ENCODE measurements around the gene PPM1G. TPM values are rescaled to one million over a fixed set of nuclear protein-coding genes. Genes with fewer than 3 reads are reported as not detected.

The PPM1G gene
- total RNA-seq, result 66.2 and 153 TPM in 2 replicates

GRCh38 chr2:27409321-27410073 is at the start of gene PPM1G:
Gene PPM1G (minus strand): TSS chr2:27409591. CDS start chr2:27409422, 169 bp downstream.

GRCh38 chr2:27441958-27442919 is 32.8 kb upstream of the PPM1G start, which contains the start of gene KRTCAP3:
Gene KRTCAP3 (plus strand): TSS chr2:27442381. CDS start chr2:27442413, 32 bp downstream.

GRCh38 chr2:27428213-27428977 is 19.0 kb upstream of the PPM1G start, which contains the start of gene NRBP1:
Gene NRBP1 (plus strand): TSS chr2:27428631. CDS start chr2:27433274, 4,643 bp downstream.

GRCh38 chr2:27380626-27381545 is 28.5 kb downstream of the PPM1G start, which contains the start of gene ZNF513:
Gene ZNF513 (minus strand): TSS chr2:27380734. CDS start chr2:27380526, 208 bp downstream.

GRCh38 chr2:27370026-27370815 is 39.2 kb downstream of the PPM1G start, which contains the start of the genes EIF2B4 and SNX17:
Gene EIF2B4 (minus strand): TSS chr2:27370338. CDS start chr2:27370314, 24 bp downstream.
Gene SNX17 (plus strand): TSS chr2:27370616. CDS start chr2:27370744, 128 bp downstream.

GRCh38 chr2:27356382-27357181 is 52.8 kb downstream of the PPM1G start, which contains the start of gene GTF3C2:
Gene GTF3C2 (minus strand): TSS chr2:27356764. CDS start chr2:27343554, 13,210 bp downstream.

Other genes starting within 250 kb of the PPM1G start
- 164 and 249 TPM in 2 replicates for gene ATRAID, start 197.6 kb downstream of the PPM1G start, total RNA-seq
- gene SLC5A6, start 197.3 kb downstream of the PPM1G start, total RNA-seq, result 28.4 and 63.9 TPM in 2 replicates
- 66.8 and 124 TPM in 2 replicates for gene CAD, start 192.2 kb downstream of the PPM1G start, total RNA-seq
- under 0.01 TPM in 1 of 2 replicates, not detected in the other for gene SLC30A3, start 146.5 kb downstream of the PPM1G start, total RNA-seq
- not detected in 2 replicates for gene DNAJC5G, start 134.2 kb downstream of the PPM1G start, total RNA-seq
- gene TRIM54, start 127.2 kb downstream of the PPM1G start, total RNA-seq, result not detected in 2 replicates
- gene UCN, start 101.1 kb downstream of the PPM1G start, total RNA-seq, result 0.65 and 0.76 TPM in 2 replicates
- 79.0 and 79.9 TPM in 2 replicates for gene MPV17, start 86.5 kb downstream of the PPM1G start, total RNA-seq
- gene GTF3C2, start 52.8 kb downstream of the PPM1G start, total RNA-seq, result 44.4 and 49.5 TPM in 2 replicates
- gene EIF2B4, start 39.3 kb downstream of the PPM1G start, total RNA-seq, result 27.0 and 33.4 TPM in 2 replicates
- gene SNX17, start 39.0 kb downstream of the PPM1G start, total RNA-seq, result 148 and 150 TPM in 2 replicates
- gene ZNF513, start 28.9 kb downstream of the PPM1G start, total RNA-seq, result 6.7 and 12.9 TPM in 2 replicates
- 81.2 and 88.4 TPM in 2 replicates for gene NRBP1, start 19.0 kb upstream of the PPM1G start, total RNA-seq
- gene KRTCAP3, start 32.8 kb upstream of the PPM1G start, total RNA-seq, result 0.49 and 8.9 TPM in 2 replicates
- gene IFT172, start 80.2 kb upstream of the PPM1G start, total RNA-seq, result 14.7 and 19.4 TPM in 2 replicates
- gene FNDC4, start 85.6 kb upstream of the PPM1G start, total RNA-seq, result 18.6 and 35.9 TPM in 2 replicates
- gene GCKR, start 87.2 kb upstream of the PPM1G start, total RNA-seq, result 1.1 TPM in 1 of 2 replicates, not detected in the other
- gene ZNF512, start 173.5 kb upstream of the PPM1G start, total RNA-seq, result 13.0 and 20.8 TPM in 2 replicates
- 1.3 and 1.9 TPM in 2 replicates for gene CCDC121, start 219.4 kb upstream of the PPM1G start, total RNA-seq
- 45.6 and 58.8 TPM in 2 replicates for gene GPN1, start 219.5 kb upstream of the PPM1G start, total RNA-seq

Data from mesangial cell (primary cell).